ENCODE results near the gene LBHD2. TPM values are rescaled to one million over a fixed set of nuclear protein-coding genes. Genes with fewer than 3 reads are reported as not detected.

The LBHD2 gene
- total RNA-seq, 1 donor from 2014 or later: not detected

DNA sequence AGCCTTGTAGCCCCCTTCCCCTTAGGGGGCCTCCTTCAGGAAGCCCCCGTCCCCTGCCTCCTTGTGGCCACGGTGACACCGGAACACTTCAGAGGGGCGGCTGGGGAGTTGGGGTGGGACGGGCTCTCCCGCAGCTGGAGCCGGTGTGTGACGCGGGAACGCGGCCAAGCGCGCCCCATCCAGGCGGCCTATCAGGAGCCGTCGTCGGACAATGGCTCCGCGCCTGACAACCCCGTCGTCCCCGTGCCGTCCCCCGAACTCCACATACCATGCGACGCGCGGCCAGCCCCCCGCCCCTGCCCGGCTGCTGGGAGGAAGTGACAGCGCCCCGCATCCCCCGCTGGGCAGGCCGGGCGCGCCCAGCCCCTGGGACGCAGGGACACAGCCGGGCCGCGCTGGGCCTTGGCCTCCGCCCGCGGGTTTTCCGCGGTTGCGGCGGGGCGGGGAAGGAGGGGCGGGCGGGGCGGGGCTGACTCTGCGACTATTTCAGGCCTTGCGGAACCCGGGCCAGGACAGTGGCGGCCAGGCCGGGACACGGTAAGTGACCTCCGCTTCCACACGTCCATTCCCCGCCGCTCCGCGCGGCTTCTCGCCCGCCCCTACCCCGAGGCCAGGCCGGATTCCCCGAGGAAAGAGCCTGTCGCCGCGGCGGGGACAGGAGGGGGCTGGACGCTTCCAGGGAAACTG, 39.1 kb downstream of the LBHD2 start, which contains the start of gene TNFAIP2:
TNFAIP2 (plus strand) TSS at position 515 of the 687 bp plus-strand sequence. CDS start 2,997 bp downstream, outside the sequence.
- Mint-ChIP-seq H3K36me3 (no peaks in the 10 kb centered on the region), H3K4me1 (peaks cover 20% of the 10 kb centered on the region), H3K27me3 (ENCODE audit: insufficient read depth, low read depth) (peaks cover 17% of the 10 kb centered on the region), H3K9me3 (no peaks in the 10 kb centered on the region), H3K4me3 (peak within 1 kb of the TSS; percentile 24), H3K27ac (no peak within 1 kb of the TSS)
- H3K4me3 ChIP-seq: peak within 1 kb of the TSS; percentile 48
- H2AFZ ChIP-seq (replicated peaks): peak within 1 kb of the TSS; percentile 88
- DNase-seq (ENCODE audit: low spot score): peak; percentile 84
- no peaks in the 10 kb centered on the region for H3K79me2 ChIP-seq (ENCODE audit: low read depth)
- H3K27ac ChIP-seq: no peak within 1 kb of the TSS
- H3K27me3 ChIP-seq: peaks cover 64% of the 10 kb centered on the region
- no peak for TF ChIP-seq EZH2 (IDR thresholded peaks at IDR 0.05)
- no peak for TF ChIP-seq EZH2phosphoT487 (IDR thresholded peaks at IDR 0.05)
- TF ChIP-seq, protein P1, sequence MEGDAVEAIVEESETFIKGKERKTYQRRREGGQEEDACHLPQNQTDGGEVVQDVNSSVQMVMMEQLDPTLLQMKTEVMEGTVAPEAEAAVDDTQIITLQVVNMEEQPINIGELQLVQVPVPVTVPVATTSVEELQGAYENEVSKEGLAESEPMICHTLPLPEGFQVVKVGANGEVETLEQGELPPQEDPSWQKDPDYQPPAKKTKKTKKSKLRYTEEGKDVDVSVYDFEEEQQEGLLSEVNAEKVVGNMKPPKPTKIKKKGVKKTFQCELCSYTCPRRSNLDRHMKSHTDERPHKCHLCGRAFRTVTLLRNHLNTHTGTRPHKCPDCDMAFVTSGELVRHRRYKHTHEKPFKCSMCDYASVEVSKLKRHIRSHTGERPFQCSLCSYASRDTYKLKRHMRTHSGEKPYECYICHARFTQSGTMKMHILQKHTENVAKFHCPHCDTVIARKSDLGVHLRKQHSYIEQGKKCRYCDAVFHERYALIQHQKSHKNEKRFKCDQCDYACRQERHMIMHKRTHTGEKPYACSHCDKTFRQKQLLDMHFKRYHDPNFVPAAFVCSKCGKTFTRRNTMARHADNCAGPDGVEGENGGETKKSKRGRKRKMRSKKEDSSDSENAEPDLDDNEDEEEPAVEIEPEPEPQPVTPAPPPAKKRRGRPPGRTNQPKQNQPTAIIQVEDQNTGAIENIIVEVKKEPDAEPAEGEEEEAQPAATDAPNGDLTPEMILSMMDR (IDR thresholded peaks at IDR 0.05): no peak
- no peaks in the 10 kb centered on the region for H3K36me3 ChIP-seq
- H3K9ac ChIP-seq: no peak within 1 kb of the TSS
- H3F3A ChIP-seq (ENCODE audit: low read depth): peaks cover 39% of the 10 kb centered on the region
- H3K9me3 ChIP-seq (ENCODE audit: low read depth): no peaks in the 10 kb centered on the region
- peaks cover 14% of the 10 kb centered on the region for H4K20me1 ChIP-seq (ENCODE audit: low read depth)
- peak within 1 kb of the TSS; percentile 90 for H3K4me2 ChIP-seq
- H3K4me1 ChIP-seq: peaks cover 25% of the 10 kb centered on the region

DNA sequence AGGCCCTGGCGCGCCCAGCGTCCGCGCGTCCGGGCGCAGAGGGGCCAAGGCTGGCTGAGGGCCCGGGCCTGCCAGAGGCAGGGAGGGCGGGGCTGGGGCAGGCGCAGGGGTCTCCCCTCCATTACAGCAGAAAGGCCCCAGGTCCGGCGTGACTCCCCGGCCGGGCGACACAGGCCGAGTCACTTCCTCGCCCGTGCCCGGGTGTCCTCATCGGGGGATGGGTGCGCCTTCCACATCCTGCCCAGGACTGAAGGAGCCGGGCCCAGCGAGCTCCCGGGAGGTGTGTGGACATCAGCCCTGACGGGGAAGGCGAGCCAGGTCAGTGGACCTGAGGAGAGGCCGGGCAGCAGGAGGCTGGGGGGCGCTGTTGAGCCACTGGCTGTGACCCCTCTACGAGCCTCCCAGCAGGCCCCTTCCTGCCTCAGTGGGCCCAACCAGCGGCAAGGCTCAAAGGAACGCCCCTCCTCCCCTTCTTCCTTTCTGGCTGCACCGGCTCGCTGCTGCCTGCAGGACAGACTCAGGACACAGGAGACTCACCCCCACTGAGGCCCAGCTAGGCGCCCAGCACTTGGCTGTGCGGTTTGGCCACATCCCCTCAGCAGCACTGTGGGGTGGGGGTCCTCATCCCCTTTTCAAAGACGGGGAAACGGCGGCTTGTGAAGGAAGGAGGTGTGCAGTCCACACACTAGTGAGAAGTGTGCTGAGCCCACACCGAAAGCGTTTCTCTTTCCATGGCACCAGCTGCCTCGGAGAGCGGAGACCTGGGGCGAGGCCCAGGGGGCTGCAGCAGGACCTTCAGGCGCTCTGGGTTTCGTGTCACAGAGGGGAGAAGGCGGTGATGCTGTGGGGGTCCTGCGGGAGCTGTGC, 39.9 kb downstream of the LBHD2 start:
- H3K27me3 ChIP-seq: peaks cover 70% of the 10 kb centered on the region
- no peaks in the 10 kb centered on the region for H3K79me2 ChIP-seq (ENCODE audit: low read depth)
- no peak overlapping the region for H3K9ac ChIP-seq
- H3K36me3 ChIP-seq: no peaks in the 10 kb centered on the region
- peaks cover 23% of the 10 kb centered on the region for H3K27me3 Mint-ChIP-seq (ENCODE audit: insufficient read depth, low read depth)
- peak overlapping the region; percentile 48 for H3K4me3 ChIP-seq
- H3F3A ChIP-seq (ENCODE audit: low read depth): peaks cover 39% of the 10 kb centered on the region
- H3K4me1 Mint-ChIP-seq: peaks cover 23% of the 10 kb centered on the region
- peak overlapping the region; percentile 24 for H3K4me3 Mint-ChIP-seq
- H3K4me2 ChIP-seq: peak overlapping the region; percentile 90
- peak overlapping the region; percentile 88 for H2AFZ ChIP-seq (replicated peaks)
- H3K27ac Mint-ChIP-seq: no peak overlapping the region
- H4K20me1 ChIP-seq (ENCODE audit: low read depth): peaks cover 14% of the 10 kb centered on the region
- peaks cover 25% of the 10 kb centered on the region for H3K4me1 ChIP-seq
- no peaks in the 10 kb centered on the region for H3K36me3 Mint-ChIP-seq
- TF ChIP-seq, protein P1 (IDR thresholded peaks at IDR 0.05): peak; percentile 43
- TF ChIP-seq EZH2phosphoT487 (IDR thresholded peaks at IDR 0.05): no peak
- no peaks in the 10 kb centered on the region for H3K9me3 ChIP-seq (ENCODE audit: low read depth)
- no peaks in the 10 kb centered on the region for H3K9me3 Mint-ChIP-seq
- H3K27ac ChIP-seq: no peak overlapping the region
- peak; percentile 61 for DNase-seq (ENCODE audit: low spot score)

DNA sequence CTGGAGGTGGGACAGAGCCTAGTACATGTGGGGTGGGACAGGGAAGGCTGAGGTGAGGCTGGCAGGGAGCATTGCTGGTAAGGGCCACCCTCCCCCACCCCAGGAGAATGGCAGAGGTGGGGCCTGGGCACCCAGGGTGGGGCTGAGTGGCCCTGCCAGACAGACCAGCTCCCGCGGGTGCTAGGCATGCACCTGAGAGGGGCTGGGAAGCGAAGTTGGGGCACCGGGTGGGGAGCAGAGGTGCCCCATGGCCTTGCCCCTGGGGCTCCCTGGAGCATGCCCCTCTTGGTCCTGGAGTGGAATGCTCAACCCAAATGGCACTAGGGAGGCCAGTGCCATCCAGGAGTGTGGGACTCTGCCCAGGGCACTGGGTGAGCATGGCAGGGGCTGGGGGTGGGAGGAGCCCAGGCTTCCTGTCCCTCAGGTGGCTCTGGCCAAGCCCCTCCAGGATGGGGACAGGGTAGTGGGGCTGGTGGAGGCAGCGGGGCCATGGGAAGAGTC, 40.5 kb downstream of the LBHD2 start:
- H3K36me3 ChIP-seq: no peaks in the 10 kb centered on the region
- TF ChIP-seq, protein P1 (IDR thresholded peaks at IDR 0.05): no peak
- TF ChIP-seq EZH2 (IDR thresholded peaks at IDR 0.05) (no peak), EZH2phosphoT487 (IDR thresholded peaks at IDR 0.05) (no peak)
- no peaks in the 10 kb centered on the region for H3K36me3 Mint-ChIP-seq
- no peak for DNase-seq (ENCODE audit: low spot score)
- H3K9ac ChIP-seq: no peak overlapping the region
- peaks cover 72% of the 10 kb centered on the region for H3K27me3 ChIP-seq
- H3K27me3 Mint-ChIP-seq (ENCODE audit: insufficient read depth, low read depth): peaks cover 24% of the 10 kb centered on the region
- H3K4me3 ChIP-seq: no peak overlapping the region
- H3K4me3 Mint-ChIP-seq: no peak overlapping the region
- no peak overlapping the region for H2AFZ ChIP-seq (replicated peaks)
- peaks cover 25% of the 10 kb centered on the region for H3K4me1 ChIP-seq
- no peak overlapping the region for H3K27ac ChIP-seq
- H3K79me2 ChIP-seq (ENCODE audit: low read depth): no peaks in the 10 kb centered on the region
- peaks cover 23% of the 10 kb centered on the region for H3K4me1 Mint-ChIP-seq
- H4K20me1 ChIP-seq (ENCODE audit: low read depth): peaks cover 14% of the 10 kb centered on the region
- no peak overlapping the region for H3K4me2 ChIP-seq
- no peaks in the 10 kb centered on the region for H3K9me3 Mint-ChIP-seq
- H3K9me3 ChIP-seq (ENCODE audit: low read depth): no peaks in the 10 kb centered on the region
- H3F3A ChIP-seq (ENCODE audit: low read depth): peaks cover 39% of the 10 kb centered on the region
- no peak overlapping the region for H3K27ac Mint-ChIP-seq

Data from neural progenitor cell (in vitro differentiated cells).